Body of pancreas (tissue), 4 donors: ENCODE results near the gene ADCY3.

ENCODE experiments used
- POLR2A ChIP-seq, 3 donors: fragments of 450-650 bp; IDR thresholded peaks; one replicate each; pipeline ENCODE4 v1.6.1; 2016; ENCODE audit warnings: antibody characterized with exemption in 3 of 3, mild to moderate bottlenecking in 2 of 3
- TF ChIP-seq, protein P1 (sequence below), 7 experiments: fragments of 450-650 bp in 4 of 7; fragments of 200-600 bp in 3 of 7; sonication (generic) in 3 of 7; IDR thresholded peaks; one replicate each; pipeline ENCODE4 v1.5.1; 2016 to 2019; ENCODE audit warnings: antibody characterized with exemption in 7 of 7

DNA sequence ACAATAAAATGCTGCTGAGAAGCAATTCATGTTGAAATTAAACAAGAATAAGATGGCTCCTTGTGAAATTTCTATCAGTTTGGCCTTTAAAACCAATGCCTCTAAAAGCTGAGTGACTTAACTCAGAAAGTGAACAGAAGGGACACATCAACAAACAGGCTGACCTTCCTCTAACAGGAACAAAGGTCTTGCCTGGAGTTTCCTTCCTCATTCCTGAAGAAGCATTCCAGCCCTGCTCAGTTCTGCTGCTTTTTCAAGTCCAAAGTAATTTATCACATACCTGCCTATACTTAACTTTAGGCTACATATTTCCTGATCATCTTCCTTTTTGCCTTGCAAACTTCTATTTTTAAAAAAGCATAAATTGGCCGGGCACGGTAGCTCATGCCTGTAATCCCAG lies 140.9 kb downstream of the ADCY3 start:
- TF ChIP-seq, protein P1, sequence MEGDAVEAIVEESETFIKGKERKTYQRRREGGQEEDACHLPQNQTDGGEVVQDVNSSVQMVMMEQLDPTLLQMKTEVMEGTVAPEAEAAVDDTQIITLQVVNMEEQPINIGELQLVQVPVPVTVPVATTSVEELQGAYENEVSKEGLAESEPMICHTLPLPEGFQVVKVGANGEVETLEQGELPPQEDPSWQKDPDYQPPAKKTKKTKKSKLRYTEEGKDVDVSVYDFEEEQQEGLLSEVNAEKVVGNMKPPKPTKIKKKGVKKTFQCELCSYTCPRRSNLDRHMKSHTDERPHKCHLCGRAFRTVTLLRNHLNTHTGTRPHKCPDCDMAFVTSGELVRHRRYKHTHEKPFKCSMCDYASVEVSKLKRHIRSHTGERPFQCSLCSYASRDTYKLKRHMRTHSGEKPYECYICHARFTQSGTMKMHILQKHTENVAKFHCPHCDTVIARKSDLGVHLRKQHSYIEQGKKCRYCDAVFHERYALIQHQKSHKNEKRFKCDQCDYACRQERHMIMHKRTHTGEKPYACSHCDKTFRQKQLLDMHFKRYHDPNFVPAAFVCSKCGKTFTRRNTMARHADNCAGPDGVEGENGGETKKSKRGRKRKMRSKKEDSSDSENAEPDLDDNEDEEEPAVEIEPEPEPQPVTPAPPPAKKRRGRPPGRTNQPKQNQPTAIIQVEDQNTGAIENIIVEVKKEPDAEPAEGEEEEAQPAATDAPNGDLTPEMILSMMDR (IDR thresholded peaks at IDR 0.05) = no peak
- no peak for TF ChIP-seq POLR2A (IDR thresholded peaks at IDR 0.05)
